ENCODE data around the gene OGDHL.

The OGDHL gene

DNA sequence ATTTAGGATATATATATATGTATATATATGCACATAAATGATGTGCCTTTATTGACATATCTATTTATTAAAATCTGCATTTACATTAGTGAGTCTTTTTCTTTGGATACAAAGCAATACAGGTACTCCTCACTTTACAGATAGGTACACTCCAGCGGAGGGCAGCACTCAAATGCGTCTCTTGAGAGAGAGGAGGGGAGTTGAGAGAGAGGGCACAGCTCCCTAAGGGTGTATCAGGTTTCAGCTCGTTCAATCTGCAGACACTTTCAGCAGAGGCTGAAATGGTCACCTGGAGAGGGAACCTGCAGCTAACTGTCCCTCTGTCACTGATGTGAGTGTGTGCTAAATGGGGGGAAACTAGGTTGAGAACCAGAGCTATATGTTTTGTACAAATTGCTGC lies 61.1 kb downstream of the OGDHL start:
- Histone ChIP-seq H2BK5ac (ENCODE audit: low read length) (no peak overlapping the region), H3K4me3 (ENCODE audit: low read length) (no peak overlapping the region), H3K18ac (ENCODE audit: low read length) (no peak overlapping the region), H4K5ac (ENCODE audit: low read length) (no peak overlapping the region), H4K8ac (ENCODE audit: low read depth, low read length) (no peak overlapping the region), H2BK15ac (replicated peaks; ENCODE audit: low read depth) (no peak overlapping the region), H3K56ac (ENCODE audit: low read length) (no peak overlapping the region), H3K9ac (ENCODE audit: low read length) (no peak overlapping the region), H3K4ac (ENCODE audit: low read depth, low read length) (no peak overlapping the region), H3K23ac (ENCODE audit: low read length) (no peak overlapping the region), H3K4me2 (ENCODE audit: low read length) (no peak overlapping the region), H3K79me2 (ENCODE audit: control insufficient read depth, insufficient read depth, low read length) (no peaks in the 10 kb centered on the region), H2BK120ac (ENCODE audit: low read depth, low read length) (no peak overlapping the region), H3K36me3 (ENCODE audit: control insufficient read depth, insufficient read depth, low read length) (no peaks in the 10 kb centered on the region), H3K27me3 (ENCODE audit: insufficient read depth, low read length, poor library complexity) (no peaks in the 10 kb centered on the region), H3K4me1 (ENCODE audit: control insufficient read depth, low read depth, low read length) (no peaks in the 10 kb centered on the region), H2AK5ac (ENCODE audit: low read length) (no peak overlapping the region), H3K79me1 (ENCODE audit: low read length) (no peaks in the 10 kb centered on the region), H3K27ac (ENCODE audit: low read depth, low read length) (no peak overlapping the region)
- DNase-seq: peak; percentile 66
- no CpG with 5 or more reads among the region's 3 CpGs for WGBS (ENCODE audit: extremely low coverage, insufficient coverage, low lambda C conversion rate)

- Histone ChIP-seq H2AK5ac (ENCODE audit: low read length) (no peak overlapping the region), H4K5ac (ENCODE audit: low read length) (no peak overlapping the region), H3K4me3 (ENCODE audit: low read length) (no peak overlapping the region), H2BK5ac (ENCODE audit: low read length) (no peak overlapping the region), H3K4me2 (ENCODE audit: low read length) (no peak overlapping the region), H3K4me1 (ENCODE audit: control insufficient read depth, low read depth, low read length) (no peaks in the 10 kb centered on the region), H3K27me3 (ENCODE audit: insufficient read depth, low read length, poor library complexity) (no peaks in the 10 kb centered on the region), H3K56ac (ENCODE audit: low read length) (no peak overlapping the region), H3K9ac (ENCODE audit: low read length) (no peak overlapping the region), H3K4ac (ENCODE audit: low read depth, low read length) (no peak overlapping the region), H4K8ac (ENCODE audit: low read depth, low read length) (no peak overlapping the region), H3K23ac (ENCODE audit: low read length) (no peak overlapping the region), H3K27ac (ENCODE audit: low read depth, low read length) (no peak overlapping the region), H3K79me1 (ENCODE audit: low read length) (no peaks in the 10 kb centered on the region), H3K18ac (ENCODE audit: low read length) (no peak overlapping the region), H2BK120ac (ENCODE audit: low read depth, low read length) (no peak overlapping the region), H3K79me2 (ENCODE audit: control insufficient read depth, insufficient read depth, low read length) (no peaks in the 10 kb centered on the region), H2BK15ac (replicated peaks; ENCODE audit: low read depth) (no peak overlapping the region), H3K36me3 (ENCODE audit: control insufficient read depth, insufficient read depth, low read length) (no peaks in the 10 kb centered on the region)
- DNase-seq: no peak
- no CpG with 5 or more reads among the region's 3 CpGs for WGBS (ENCODE audit: extremely low coverage, insufficient coverage, low lambda C conversion rate)
These were observed 61.9 kb downstream of the OGDHL start for GRCh38 chr10:49700211-49700610.

DNA sequence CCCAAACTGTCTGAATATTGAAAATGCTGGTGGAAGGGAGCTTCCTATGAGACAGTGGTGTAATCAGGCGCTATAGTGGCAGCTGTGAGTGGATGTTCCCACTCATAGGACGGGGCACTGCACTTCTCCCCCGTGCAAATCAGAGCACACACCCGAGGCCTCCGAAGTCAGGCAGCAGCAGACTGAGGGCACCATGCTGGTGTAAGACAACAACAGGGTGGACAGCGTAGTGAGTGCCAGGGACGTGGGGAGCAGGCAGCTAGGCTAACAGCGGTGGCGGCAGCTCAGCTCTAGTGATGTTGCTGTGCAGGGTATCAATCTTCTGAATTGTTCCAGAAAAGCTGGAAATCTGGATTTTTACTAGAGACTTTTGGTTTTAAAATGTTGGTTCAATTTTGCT lies 63.4 kb downstream of the OGDHL start:
- Histone ChIP-seq H3K27ac (ENCODE audit: low read depth, low read length) (no peak overlapping the region), H3K23ac (ENCODE audit: low read length) (no peak overlapping the region), H3K79me2 (ENCODE audit: control insufficient read depth, insufficient read depth, low read length) (no peaks in the 10 kb centered on the region), H2AK5ac (ENCODE audit: low read length) (no peak overlapping the region), H3K18ac (ENCODE audit: low read length) (no peak overlapping the region), H3K4ac (ENCODE audit: low read depth, low read length) (no peak overlapping the region), H2BK120ac (ENCODE audit: low read depth, low read length) (no peak overlapping the region), H3K56ac (ENCODE audit: low read length) (no peak overlapping the region), H2BK15ac (replicated peaks; ENCODE audit: low read depth) (no peak overlapping the region), H3K27me3 (ENCODE audit: insufficient read depth, low read length, poor library complexity) (peaks cover 5% of the 10 kb centered on the region), H3K79me1 (ENCODE audit: low read length) (no peaks in the 10 kb centered on the region), H2BK5ac (ENCODE audit: low read length) (no peak overlapping the region), H3K9ac (ENCODE audit: low read length) (no peak overlapping the region), H3K4me3 (ENCODE audit: low read length) (no peak overlapping the region), H4K5ac (ENCODE audit: low read length) (no peak overlapping the region), H3K36me3 (ENCODE audit: control insufficient read depth, insufficient read depth, low read length) (no peaks in the 10 kb centered on the region), H3K4me1 (ENCODE audit: control insufficient read depth, low read depth, low read length) (no peaks in the 10 kb centered on the region), H3K4me2 (ENCODE audit: low read length) (no peak overlapping the region), H4K8ac (ENCODE audit: low read depth, low read length) (no peak overlapping the region)
- WGBS (ENCODE audit: extremely low coverage, insufficient coverage, low lambda C conversion rate): no CpG with 5 or more reads among the region's 9 CpGs
- no peak for DNase-seq

DNA sequence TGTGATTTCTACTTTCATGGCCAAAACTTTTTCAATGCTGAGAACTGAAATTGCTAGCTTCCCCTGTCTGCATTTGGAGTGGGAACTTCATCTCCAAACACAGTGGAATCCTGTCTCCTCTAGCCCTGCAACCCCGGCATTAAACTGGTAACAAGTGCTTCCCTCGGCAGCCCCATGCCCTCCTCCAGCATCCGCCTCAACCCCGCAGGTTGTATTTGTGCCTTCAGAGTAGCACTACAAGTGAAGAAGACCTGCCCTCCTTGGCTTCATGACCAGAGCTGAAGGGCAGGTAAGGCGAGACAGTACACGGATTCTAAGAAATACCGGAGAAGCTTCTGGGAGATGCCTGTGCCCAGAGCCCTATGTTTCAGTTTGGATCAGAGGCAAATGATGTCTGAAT lies 65.8 kb downstream of the OGDHL start:
- H3K27me3 ChIP-seq (ENCODE audit: insufficient read depth, low read length, poor library complexity): peaks cover 12% of the 10 kb centered on the region
- no peak overlapping the region for H3K4ac ChIP-seq (ENCODE audit: low read depth, low read length)
- H3K4me2 ChIP-seq (ENCODE audit: low read length): no peak overlapping the region
- DNase-seq: no peak
- no peak overlapping the region for H3K9ac ChIP-seq (ENCODE audit: low read length)
- H3K56ac ChIP-seq (ENCODE audit: low read length): no peak overlapping the region
- no peaks in the 10 kb centered on the region for H3K4me1 ChIP-seq (ENCODE audit: control insufficient read depth, low read depth, low read length)
- no peaks in the 10 kb centered on the region for H3K36me3 ChIP-seq (ENCODE audit: control insufficient read depth, insufficient read depth, low read length)
- H4K8ac ChIP-seq (ENCODE audit: low read depth, low read length): no peak overlapping the region
- H2AK5ac ChIP-seq (ENCODE audit: low read length): no peak overlapping the region
- no peaks in the 10 kb centered on the region for H3K79me2 ChIP-seq (ENCODE audit: control insufficient read depth, insufficient read depth, low read length)
- no peak overlapping the region for H3K27ac ChIP-seq (ENCODE audit: low read depth, low read length)
- no peak overlapping the region for H3K23ac ChIP-seq (ENCODE audit: low read length)
- H2BK120ac ChIP-seq (ENCODE audit: low read depth, low read length): no peak overlapping the region
- no peak overlapping the region for H2BK15ac ChIP-seq (replicated peaks; ENCODE audit: low read depth)
- H3K79me1 ChIP-seq (ENCODE audit: low read length): no peaks in the 10 kb centered on the region
- no peak overlapping the region for H4K5ac ChIP-seq (ENCODE audit: low read length)
- no peak overlapping the region for H3K18ac ChIP-seq (ENCODE audit: low read length)
- no peak overlapping the region for H2BK5ac ChIP-seq (ENCODE audit: low read length)
- no CpG with 5 or more reads among the region's 7 CpGs for WGBS (ENCODE audit: extremely low coverage, insufficient coverage, low lambda C conversion rate)
- H3K4me3 ChIP-seq (ENCODE audit: low read length): no peak overlapping the region

DNA sequence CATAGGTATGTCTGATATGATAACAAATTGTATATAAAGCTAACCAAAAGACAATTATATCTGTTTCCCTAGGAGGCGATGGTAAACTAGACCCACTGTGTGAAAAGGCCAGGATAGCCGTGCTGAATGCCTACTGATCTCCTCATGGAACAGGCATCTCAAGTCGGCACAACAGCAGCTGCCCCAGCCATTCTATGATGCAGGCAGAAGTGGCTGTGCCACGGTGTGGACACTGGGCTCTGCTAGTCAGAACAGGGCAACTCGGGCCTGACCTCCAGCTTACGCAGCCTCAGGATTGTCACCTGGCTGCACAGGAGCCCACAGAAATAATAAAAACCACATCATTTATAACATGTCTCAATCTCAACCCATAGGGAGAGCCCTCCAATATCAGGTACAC lies 67.7 kb downstream of the OGDHL start:
- no peak overlapping the region for H3K56ac ChIP-seq (ENCODE audit: low read length)
- H3K27ac ChIP-seq (ENCODE audit: low read depth, low read length): no peak overlapping the region
- H3K4me1 ChIP-seq (ENCODE audit: control insufficient read depth, low read depth, low read length): no peaks in the 10 kb centered on the region
- H2AK5ac ChIP-seq (ENCODE audit: low read length): no peak overlapping the region
- no peak overlapping the region for H2BK5ac ChIP-seq (ENCODE audit: low read length)
- no peak overlapping the region for H2BK120ac ChIP-seq (ENCODE audit: low read depth, low read length)
- H3K27me3 ChIP-seq (ENCODE audit: insufficient read depth, low read length, poor library complexity): peaks cover 26% of the 10 kb centered on the region
- no CpG with 5 or more reads among the region's 6 CpGs for WGBS (ENCODE audit: extremely low coverage, insufficient coverage, low lambda C conversion rate)
- H3K79me2 ChIP-seq (ENCODE audit: control insufficient read depth, insufficient read depth, low read length): no peaks in the 10 kb centered on the region
- H3K9ac ChIP-seq (ENCODE audit: low read length): no peak overlapping the region
- DNase-seq: no peak
- no peak overlapping the region for H4K5ac ChIP-seq (ENCODE audit: low read length)
- no peak overlapping the region for H3K4me2 ChIP-seq (ENCODE audit: low read length)
- H3K4me3 ChIP-seq (ENCODE audit: low read length): no peak overlapping the region
- no peak overlapping the region for H3K18ac ChIP-seq (ENCODE audit: low read length)
- H3K23ac ChIP-seq (ENCODE audit: low read length): no peak overlapping the region
- no peak overlapping the region for H4K8ac ChIP-seq (ENCODE audit: low read depth, low read length)
- no peaks in the 10 kb centered on the region for H3K79me1 ChIP-seq (ENCODE audit: low read length)
- no peak overlapping the region for H3K4ac ChIP-seq (ENCODE audit: low read depth, low read length)
- H2BK15ac ChIP-seq (replicated peaks; ENCODE audit: low read depth): no peak overlapping the region
- H3K36me3 ChIP-seq (ENCODE audit: control insufficient read depth, insufficient read depth, low read length): no peaks in the 10 kb centered on the region

DNA sequence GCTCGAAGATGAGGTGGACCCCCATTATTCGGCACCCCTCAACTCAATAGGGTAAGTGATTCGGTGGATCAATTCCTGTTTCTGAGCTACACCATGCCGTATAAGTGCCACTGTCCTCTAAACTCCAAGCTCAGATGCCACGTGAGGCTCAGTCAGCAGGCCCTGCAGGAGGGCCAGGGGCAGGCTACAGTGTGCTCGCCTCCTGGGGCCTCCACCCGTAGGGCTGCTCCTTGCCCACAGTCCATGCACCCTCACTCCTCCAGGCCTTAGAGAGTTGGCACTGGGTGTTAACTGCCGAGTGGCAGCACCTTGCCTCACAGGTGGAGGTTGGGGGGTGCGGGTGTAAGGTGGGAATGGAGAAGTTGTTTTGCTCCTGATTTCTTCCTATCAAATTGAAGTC lies 70.5 kb downstream of the OGDHL start:
- Histone ChIP-seq H3K4ac (ENCODE audit: low read depth, low read length) (no peak overlapping the region), H3K79me2 (ENCODE audit: control insufficient read depth, insufficient read depth, low read length) (no peaks in the 10 kb centered on the region), H3K23ac (ENCODE audit: low read length) (no peak overlapping the region), H3K4me2 (ENCODE audit: low read length) (no peak overlapping the region), H3K27ac (ENCODE audit: low read depth, low read length) (no peak overlapping the region), H3K56ac (ENCODE audit: low read length) (no peak overlapping the region), H2BK15ac (replicated peaks; ENCODE audit: low read depth) (no peak overlapping the region), H3K4me1 (ENCODE audit: control insufficient read depth, low read depth, low read length) (no peaks in the 10 kb centered on the region), H3K18ac (ENCODE audit: low read length) (no peak overlapping the region), H2BK5ac (ENCODE audit: low read length) (no peak overlapping the region), H3K27me3 (ENCODE audit: insufficient read depth, low read length, poor library complexity) (peaks cover 44% of the 10 kb centered on the region), H3K9ac (ENCODE audit: low read length) (no peak overlapping the region), H4K5ac (ENCODE audit: low read length) (no peak overlapping the region), H3K4me3 (ENCODE audit: low read length) (no peak overlapping the region), H4K8ac (ENCODE audit: low read depth, low read length) (no peak overlapping the region), H3K79me1 (ENCODE audit: low read length) (no peaks in the 10 kb centered on the region), H2BK120ac (ENCODE audit: low read depth, low read length) (no peak overlapping the region), H3K36me3 (ENCODE audit: control insufficient read depth, insufficient read depth, low read length) (no peaks in the 10 kb centered on the region), H2AK5ac (ENCODE audit: low read length) (no peak overlapping the region)
- WGBS (ENCODE audit: extremely low coverage, insufficient coverage, low lambda C conversion rate): no CpG with 5 or more reads among the region's 9 CpGs
- DNase-seq: no peak
